ENCODE measurements around the gene ADGRF4.

The ADGRF4 gene

GRCh38 chr6:47679322-47679906 is 19.0 kb upstream of the ADGRF4 start:
- Histone ChIP-seq H4K20me1 (ENCODE audit: insufficient read depth, low read length) (no peaks in the 10 kb centered on the region), H3K27me3 (replicated peaks; ENCODE audit: insufficient read depth, low read length) (no peaks in the 10 kb centered on the region), H3K4me3 (ENCODE audit: low read length) (no peak overlapping the region), H2AFZ (ENCODE audit: low read length) (no peak overlapping the region), H3F3A (ENCODE audit: insufficient read depth, low read length) (no peaks in the 10 kb centered on the region), H3K4me1 (ENCODE audit: low read length) (no peaks in the 10 kb centered on the region), H3K9me3 (replicated peaks; ENCODE audit: insufficient read depth, low read length) (no peaks in the 10 kb centered on the region; the same call in 1 of the 2 replicates), H3K79me2 (ENCODE audit: low read length) (no peaks in the 10 kb centered on the region), H3K9me2 (replicated peaks; ENCODE audit: insufficient read depth, low read length) (no peaks in the 10 kb centered on the region), H3K36me3 (replicated peaks; ENCODE audit: insufficient read depth, low read length) (no peaks in the 10 kb centered on the region), H3K4me2 (ENCODE audit: low read depth, low read length) (no peak overlapping the region), H3K27ac (ENCODE audit: low read length) (no peak overlapping the region), H3K9ac (ENCODE audit: low read length) (no peak overlapping the region)
- no peak for DNase-seq
- TF ChIP-seq EZH2phosphoT487 (IDR thresholded peaks at IDR 0.05; ENCODE audit: low read length) (no peak), CTCF (IDR thresholded peaks at IDR 0.05; ENCODE audit: low read length) (no peak), EZH2 (optimal IDR thresholded peaks at IDR 0.05; ENCODE audit: low read depth, low read length) (no peak)

GRCh38 chr6:47680051-47680450 is 18.3 kb upstream of the ADGRF4 start:
- no peak for DNase-seq
- Histone ChIP-seq H3K9me2 (replicated peaks; ENCODE audit: insufficient read depth, low read length) (no peaks in the 10 kb centered on the region), H3K4me1 (ENCODE audit: low read length) (no peaks in the 10 kb centered on the region), H3K79me2 (ENCODE audit: low read length) (no peaks in the 10 kb centered on the region), H4K20me1 (ENCODE audit: insufficient read depth, low read length) (no peaks in the 10 kb centered on the region), H3K9me3 (replicated peaks; ENCODE audit: insufficient read depth, low read length) (no peaks in the 10 kb centered on the region; the same call in 1 of the 2 replicates), H3K27ac (ENCODE audit: low read length) (no peak overlapping the region), H3K4me3 (ENCODE audit: low read length) (no peak overlapping the region), H3K4me2 (ENCODE audit: low read depth, low read length) (no peak overlapping the region), H3K27me3 (replicated peaks; ENCODE audit: insufficient read depth, low read length) (no peaks in the 10 kb centered on the region), H3F3A (ENCODE audit: insufficient read depth, low read length) (no peaks in the 10 kb centered on the region), H3K36me3 (replicated peaks; ENCODE audit: insufficient read depth, low read length) (no peaks in the 10 kb centered on the region), H2AFZ (ENCODE audit: low read length) (no peak overlapping the region), H3K9ac (ENCODE audit: low read length) (no peak overlapping the region)
- TF ChIP-seq CTCF (IDR thresholded peaks at IDR 0.05; ENCODE audit: low read length) (no peak), EZH2phosphoT487 (IDR thresholded peaks at IDR 0.05; ENCODE audit: low read length) (no peak), EZH2 (optimal IDR thresholded peaks at IDR 0.05; ENCODE audit: low read depth, low read length) (no peak)

- no peaks in the 10 kb centered on the region for H3F3A ChIP-seq (ENCODE audit: insufficient read depth, low read length)
- TF ChIP-seq EZH2phosphoT487 (IDR thresholded peaks at IDR 0.05; ENCODE audit: low read length) (no peak), EZH2 (optimal IDR thresholded peaks at IDR 0.05; ENCODE audit: low read depth, low read length) (no peak), CTCF (IDR thresholded peaks at IDR 0.05; ENCODE audit: low read length) (no peak)
- no peak for DNase-seq
These were observed 17.7 kb upstream of the ADGRF4 start for GRCh38 chr6:47680724-47681123.

More at GRCh38 chr6:47680724-47681123, 17.7 kb upstream of the ADGRF4 start:
- Histone ChIP-seq H3K4me2 (ENCODE audit: low read depth, low read length) (no peak overlapping the region), H3K36me3 (replicated peaks; ENCODE audit: insufficient read depth, low read length) (no peaks in the 10 kb centered on the region), H3K27ac (ENCODE audit: low read length) (no peak overlapping the region), H4K20me1 (ENCODE audit: insufficient read depth, low read length) (no peaks in the 10 kb centered on the region), H3K4me1 (ENCODE audit: low read length) (no peaks in the 10 kb centered on the region), H3K9me2 (replicated peaks; ENCODE audit: insufficient read depth, low read length) (no peaks in the 10 kb centered on the region), H3K79me2 (ENCODE audit: low read length) (no peaks in the 10 kb centered on the region), H3K27me3 (replicated peaks; ENCODE audit: insufficient read depth, low read length) (no peaks in the 10 kb centered on the region), H3K4me3 (ENCODE audit: low read length) (no peak overlapping the region), H3K9ac (ENCODE audit: low read length) (no peak overlapping the region), H2AFZ (ENCODE audit: low read length) (no peak overlapping the region), H3K9me3 (replicated peaks; ENCODE audit: insufficient read depth, low read length) (no peaks in the 10 kb centered on the region; the same call in 1 of the 2 replicates)
